IMR-90 (cell line): ENCODE results near the gene HHIPL1. TPM values are rescaled to one million over a fixed set of nuclear protein-coding genes. Genes with fewer than 3 reads are reported as not detected.

ENCODE experiments used
- ATAC-seq: fragments of 200-7000 bp; cut with Tn5 transposase; 2 replicates; pipeline ENCODE4 v1.9.1; 2020; ENCODE audit warnings: low read depth, mild to moderate bottlenecking, moderate library complexity
- BruUV-seq: library from RNA; stranded (reverse); fragments of 400-500 nt; replicated peaks from 2 replicates; lab custom pipeline; 2021; lab: Mats Ljungman, UMichigan
- CTCF ChIA-PET: fragments of 300-600 bp; formaldehyde crosslinking; extraction: SDS; loops from one replicate; lab custom pipeline; 2021; ENCODE audit warnings: antibody characterized with exemption; lab: Yijun Ruan, JAX
- POLR2A ChIA-PET: fragments of 300-600 bp; sonication (Branson Sonifier 250); formaldehyde crosslinking; loops from one replicate; lab custom pipeline; 2022; ENCODE audit warnings: antibody characterized with exemption; ENCODE audit not compliant: unreplicated experiment; lab: Charles Lee
- DNase-seq: peaks from one replicate; pipeline ENCODE4 v3.0.0; 2013
- H2AFZ ChIP-seq: replicated peaks from 2 replicates; pipeline ENCODE3; 2013; ENCODE audit warnings: low read length, mild to moderate bottlenecking; ENCODE audit not compliant: poor library complexity
- H2AK5ac ChIP-seq: 2 replicates; pipeline ENCODE4 v1.6.1; 2013; ENCODE audit warnings: low read depth, low read length, inconsistent platforms
- H2AK9ac ChIP-seq: replicated peaks from 2 replicates; pipeline ENCODE3; 2013; ENCODE audit warnings: mild to moderate bottlenecking, low read depth, low read length, moderate library complexity; ENCODE audit not compliant: poor library complexity
- H2BK120ac ChIP-seq: 2 replicates; pipeline ENCODE4 v1.6.1; 2013; ENCODE audit warnings: low read depth, low read length, inconsistent platforms
- H2BK15ac ChIP-seq: 3 replicates; pipeline ENCODE4 v1.6.1; 2013; ENCODE audit warnings: low read depth, low read length, inconsistent platforms
- H2BK20ac ChIP-seq: 2 replicates; pipeline ENCODE4 v1.6.1; 2013; ENCODE audit warnings: low read depth, mild to moderate bottlenecking, inconsistent platforms, low read length, moderate library complexity
- H2BK5ac ChIP-seq: 2 replicates; pipeline ENCODE4 v1.6.1; 2013; ENCODE audit warnings: mild to moderate bottlenecking, low read depth, low read length, inconsistent platforms; ENCODE audit not compliant: poor library complexity, severe bottlenecking
- H3K14ac ChIP-seq: replicated peaks from 2 replicates; pipeline ENCODE4 v1.6.1; 2013; ENCODE audit warnings: low read depth, low read length, inconsistent platforms
- H3K18ac ChIP-seq: 2 replicates; pipeline ENCODE4 v1.6.1; 2013; ENCODE audit warnings: low read depth, low read length, control low read depth
- H3K23ac ChIP-seq: 2 replicates; pipeline ENCODE4 v1.6.1; 2013; ENCODE audit warnings: low read depth, low read length, inconsistent platforms
- H3K27ac ChIP-seq: 2 replicates; pipeline ENCODE4 v1.5.1; 2013; ENCODE audit warnings: mild to moderate bottlenecking, control low read depth, low read length; ENCODE audit not compliant: insufficient read depth
- H3K27me3 ChIP-seq: 2 replicates; pipeline ENCODE4 v1.6.1; 2013; ENCODE audit warnings: low read length; ENCODE audit not compliant: control insufficient read depth, insufficient read depth
- H3K36me3 ChIP-seq: 2 replicates; pipeline ENCODE4 v1.6.1; 2013; ENCODE audit warnings: low read length, mixed read lengths; ENCODE audit not compliant: control insufficient read depth, insufficient read depth
- H3K4ac ChIP-seq: 2 replicates; pipeline ENCODE4 v1.6.1; 2013; ENCODE audit warnings: low read depth, low read length, inconsistent platforms
- H3K4me1 ChIP-seq: 2 replicates; pipeline ENCODE4 v1.6.1; 2013; ENCODE audit warnings: low read length, mixed read lengths; ENCODE audit not compliant: control insufficient read depth, insufficient read depth
- H3K4me2 ChIP-seq: 2 replicates; pipeline ENCODE4 v1.6.1; 2013; ENCODE audit warnings: low read depth, mild to moderate bottlenecking, control low read depth, low read length, moderate library complexity
- H3K4me3 ChIP-seq: 2 replicates; pipeline ENCODE4 v1.5.1; 2013; ENCODE audit warnings: low read depth, mild to moderate bottlenecking, control low read depth, low read length, moderate library complexity; ENCODE audit not compliant: insufficient read depth
- H3K56ac ChIP-seq: 2 replicates; pipeline ENCODE4 v1.6.1; 2013; ENCODE audit warnings: low read length, inconsistent platforms; ENCODE audit not compliant: insufficient read depth; ENCODE audit errors: extremely low read depth
- H3K79me1 ChIP-seq, 2 experiments: 2 replicates each; pipeline ENCODE4 v1.6.1; 2013; ENCODE audit warnings: low read length in 2 of 2, inconsistent platforms in 1 of 2, low read depth in 1 of 2
- H3K9ac ChIP-seq: 2 replicates; pipeline ENCODE4 v1.6.1; 2013; ENCODE audit warnings: low read depth, low read length, control low read depth
- H3K9me1 ChIP-seq: 2 replicates; pipeline ENCODE4 v1.6.1; 2013; ENCODE audit warnings: low read length, inconsistent platforms; ENCODE audit not compliant: insufficient read depth
- H3K9me3 ChIP-seq: 2 replicates; pipeline ENCODE4 v1.6.1; 2013; ENCODE audit warnings: low read length; ENCODE audit not compliant: control insufficient read depth, insufficient read depth
- H4K20me1 ChIP-seq: 2 replicates; pipeline ENCODE4 v1.6.1; 2013; ENCODE audit warnings: low read length, inconsistent platforms; ENCODE audit not compliant: insufficient read depth
- H4K5ac ChIP-seq: 2 replicates; pipeline ENCODE4 v1.6.1; 2013; ENCODE audit warnings: mild to moderate bottlenecking, low read depth, low read length, control low read depth
- H4K8ac ChIP-seq, 2 experiments: 2 replicates each; pipeline ENCODE4 v1.6.1; 2013; ENCODE audit warnings: low read depth in 2 of 2, low read length in 2 of 2, control low read depth in 1 of 2, inconsistent platforms in 1 of 2
- H4K91ac ChIP-seq: 2 replicates; pipeline ENCODE4 v1.6.1; 2013; ENCODE audit warnings: low read depth, low read length, inconsistent platforms; ENCODE audit not compliant: insufficient read depth
- CHD1 ChIP-seq: IDR thresholded peaks from 2 replicates; pipeline ENCODE4 v1.6.1; 2012; ENCODE audit warnings: low read depth, low read length, improper control_type of control experiment
- MAFK ChIP-seq: IDR thresholded peaks from 2 replicates; pipeline ENCODE4 v1.6.1; 2012; ENCODE audit warnings: low read depth, low read length, improper control_type of control experiment
- MXI1 ChIP-seq: IDR thresholded peaks from 2 replicates; pipeline ENCODE4 v1.6.1; 2012; ENCODE audit warnings: low read depth, mild to moderate bottlenecking, low read length, moderate library complexity, borderline replicate concordance
- NFE2L2 ChIP-seq: fragments of 150-350 bp; IDR thresholded peaks from 2 replicates; pipeline ENCODE4 v1.6.1; 2016; ENCODE audit warnings: low read depth, mild to moderate bottlenecking, low read length
- RAD21 ChIP-seq: IDR thresholded peaks from 2 replicates; pipeline ENCODE4 v1.6.1; 2012; ENCODE audit warnings: low read length, improper control_type of control experiment
- RCOR1 ChIP-seq: IDR thresholded peaks from 2 replicates; pipeline ENCODE4 v1.6.1; 2012; ENCODE audit warnings: mild to moderate bottlenecking, low read length, improper control_type of control experiment; ENCODE audit not compliant: insufficient replicate concordance
- RFX5 ChIP-seq: IDR thresholded peaks from 2 replicates; pipeline ENCODE4 v1.8.0; 2012; ENCODE audit warnings: low read depth, mild to moderate bottlenecking, low read length, moderate library complexity
- WGBS, 2 experiments: methylation state at CpG; one replicate each; pipeline versions ENCODE4 v1.1.5 to v1.1.7; 2013; ENCODE audit warnings: missing lambda C conversion rate in 2 of 2; ENCODE audit not compliant: insufficient read length in 1 of 2; ENCODE audit errors: extremely low coverage in 2 of 2; 5-methylcytosine and 5-hydroxymethylcytosine counted together
- dilution Hi-C: fragments of 300-500 bp; cut with HindIII; formaldehyde crosslinking; loops from one replicate; pipeline ENCODE4 v1.14.3; 2018; ENCODE audit warnings: low sequenced_read_pairs; ENCODE audit not compliant: unreplicated experiment
- in situ Hi-C: fragments of 300-500 bp; cut with MboI; formaldehyde crosslinking; loops from 3 replicates; pipeline ENCODE4 v1.14.3; 2019; ENCODE audit warnings: low sequenced_read_pairs, inconsistent platforms, mixed read lengths
- intact Hi-C: fragments of 100-400 bp; cut with micrococcal nuclease; formaldehyde crosslinking; loops from 2 replicates; pipeline ENCODE4 v1.10.0; 2022
- polyA plus RNA-seq, 3 experiments: library from polyadenylated mRNA; depleted of rRNA; stranded (reverse); fragments of >200 nt; gene quantifications; 2 replicates each; pipeline ENCODE4 v1.2.3, GENCODE V29; 2012; ENCODE audit warnings: low replicate concordance in 1 of 3
- total RNA-seq: library from RNA; depleted of rRNA; stranded (reverse); fragments of >200 nt; gene quantifications from 2 replicates; pipeline ENCODE4 v1.2.3, GENCODE V29; 2012

HHIPL1 gene
- total and polyA plus RNA-seq, 2 of the 4 experiments (the other 2 are of a cell fraction), result 0.65 to 0.72 TPM

- DNase-seq (no peak), ATAC-seq (no peak)
- H2BK120ac ChIP-seq, result no peak overlapping the region
- no peak overlapping the region for H2AK5ac ChIP-seq
- H3K9ac ChIP-seq, result no peak overlapping the region
- no peaks in the 10 kb centered on the region for H3K9me3 ChIP-seq
- no peaks in the 10 kb centered on the region for H3K36me3 ChIP-seq
- dilution Hi-C loops (no loop called here), in situ Hi-C loops (no loop called here), intact Hi-C loops (no loop called here)
- no peak overlapping the region for H3K4me3 ChIP-seq
- H3K14ac ChIP-seq, result no peak overlapping the region
- no peak overlapping the region for H4K91ac ChIP-seq
- no peak overlapping the region for H3K27ac ChIP-seq
- H3K79me1 ChIP-seq, result no peaks in the 10 kb centered on the region
- H3K4ac ChIP-seq, result no peak overlapping the region
- H2BK15ac ChIP-seq, result no peak overlapping the region
- no peak overlapping the region for H3K23ac ChIP-seq
- H3K27me3 ChIP-seq, result peaks cover 4% of the 10 kb centered on the region; the same call in 1 of the 2 replicates
- no peak overlapping the region for H3K18ac ChIP-seq
- ChIA-PET CTCF (no interaction called here), POLR2A (no interaction called here)
- H3K56ac ChIP-seq, result no peak overlapping the region
- no peak overlapping the region for H2AK9ac ChIP-seq
- peaks cover 5% of the 10 kb centered on the region; the same call in 1 of the 2 replicates for H3K9me1 ChIP-seq
- H3K4me2 ChIP-seq, result no peak overlapping the region
- no peak for TF ChIP-seq MXI1
- no peak for TF ChIP-seq RFX5
- TF ChIP-seq RAD21, result no peak
- no peak for TF ChIP-seq MAFK
- TF ChIP-seq RCOR1, result no peak
- no peak for TF ChIP-seq CHD1
- no peak for TF ChIP-seq NFE2L2
- peaks cover 4% of the 10 kb centered on the region; the same call in 1 of the 2 replicates for H3K4me1 ChIP-seq
- no peak overlapping the region for H4K5ac ChIP-seq
- no TSS peak for BruUV-seq
- WGBS, 2 experiments, result 76% methylated on average over 7 of the region's 8 CpGs; no CpG with 5 or more reads in 1 of the 2 experiments
- H2AFZ ChIP-seq, result no peak overlapping the region
- H4K8ac ChIP-seq, result no peak overlapping the region
- H2BK5ac ChIP-seq, result no peak overlapping the region
- H2BK20ac ChIP-seq, result no peak overlapping the region
- H4K20me1 ChIP-seq, result no peaks in the 10 kb centered on the region
Measured at GRCh38 chr14:99649643-99650042, 4.7 kb downstream of the HHIPL1 start.
